ENCODE measurements around the gene LRRIQ4.
A peak's percentile ranks its signal among the peaks of the same experiment; 100 is the strongest.

The LRRIQ4 gene

DNA sequence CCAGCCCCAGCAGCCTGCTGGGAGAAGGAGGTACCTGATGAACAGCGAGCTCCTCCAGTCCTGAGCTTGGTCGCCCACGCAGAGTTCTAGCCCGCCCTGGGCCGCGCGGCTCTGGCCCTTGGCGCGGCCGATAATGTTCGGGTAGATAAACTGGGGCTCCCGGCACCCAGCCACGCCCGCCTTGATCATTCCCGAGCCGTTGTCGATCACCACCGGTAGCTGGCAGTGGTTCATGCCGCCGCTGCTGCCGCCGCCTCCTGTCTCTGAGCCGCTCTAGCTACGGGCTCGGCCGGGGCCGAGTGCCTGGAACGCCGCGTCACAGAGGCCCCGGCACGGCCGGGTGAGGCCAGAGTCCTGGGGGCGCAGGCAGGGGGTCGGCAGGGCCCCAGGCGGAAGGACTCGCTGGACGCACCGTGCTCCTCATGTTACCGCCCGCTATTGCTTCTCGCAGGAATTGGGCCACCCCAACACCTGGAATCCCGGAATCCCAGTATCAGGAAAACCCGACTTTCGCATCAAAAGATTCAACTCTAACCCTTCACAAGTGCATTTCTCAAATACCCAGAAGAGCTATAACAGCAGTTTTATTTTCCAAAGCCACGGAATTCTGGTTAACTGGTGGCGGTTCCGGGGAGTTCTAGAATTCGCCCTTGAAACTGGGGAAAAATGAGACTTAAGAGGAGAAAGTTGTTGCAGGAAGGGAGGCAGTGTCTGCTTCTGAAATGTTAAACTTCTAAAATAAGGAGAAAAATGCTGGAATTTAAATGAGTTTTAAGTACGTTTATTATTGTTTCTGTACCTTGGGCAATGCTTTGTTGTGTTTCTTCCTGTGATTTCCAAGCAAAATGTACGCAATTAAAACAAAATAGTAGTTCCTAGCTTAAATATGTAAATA lies 43.1 kb upstream of the LRRIQ4 start, which contains the start of gene ACTRT3:
ACTRT3 (minus strand) TSS at position 275 of the 895 bp plus-strand sequence; CDS start at position 234, 41 bp downstream.
- Histone ChIP-seq H3K9ac (no peak within 1 kb of the TSS), H4K20me1 (ENCODE audit: insufficient read depth) (no peaks in the 10 kb centered on the region), H3K4me3 (IDR thresholded peaks at IDR 0.05; ENCODE audit: insufficient read depth, low read depth, low read length) (no peak within 1 kb of the TSS), H3K79me2 (ENCODE audit: insufficient read depth, low read depth) (peaks cover 7% of the 10 kb centered on the region), H3K4me1 (ENCODE audit: low read depth, poor library complexity, severe bottlenecking) (peaks cover 4% of the 10 kb centered on the region), H3K36me3 (ENCODE audit: insufficient read depth) (no peaks in the 10 kb centered on the region), H2AFZ (ENCODE audit: low read depth) (no peak within 1 kb of the TSS), H3K27me3 (ENCODE audit: insufficient read depth, low read depth) (no peaks in the 10 kb centered on the region), H3K27ac (no peak within 1 kb of the TSS), H3K4me2 (no peak within 1 kb of the TSS)
- no peak for TF ChIP-seq CTCF (conservative IDR thresholded peaks at IDR 0.05; ENCODE audit: low read depth, low read length)

GRCh38 chr3:169771497-169772304 lies 41.0 kb upstream of the LRRIQ4 start:
- Histone ChIP-seq H3K4me3 (IDR thresholded peaks at IDR 0.05; ENCODE audit: insufficient read depth, low read depth, low read length) (peak overlapping the region; percentile 94), H3K4me1 (ENCODE audit: low read depth, poor library complexity, severe bottlenecking) (peaks cover 21% of the 10 kb centered on the region), H3K36me3 (ENCODE audit: insufficient read depth) (no peaks in the 10 kb centered on the region), H3K9ac (peak overlapping the region; percentile 97), H3K4me2 (peak overlapping the region; percentile 59), H3K27ac (peak overlapping the region; percentile 89), H3K27me3 (ENCODE audit: insufficient read depth, low read depth) (no peaks in the 10 kb centered on the region), H2AFZ (ENCODE audit: low read depth) (peak overlapping the region; percentile 86), H3K79me2 (ENCODE audit: insufficient read depth, low read depth) (peaks cover 26% of the 10 kb centered on the region), H4K20me1 (ENCODE audit: insufficient read depth) (no peaks in the 10 kb centered on the region)
- TF ChIP-seq CTCF (conservative IDR thresholded peaks at IDR 0.05; ENCODE audit: low read depth, low read length) = peak; percentile 19; the same call in 1 of the 2 replicates

- H3K36me3 ChIP-seq (ENCODE audit: insufficient read depth) = no peaks in the 10 kb centered on the region
- H4K20me1 ChIP-seq (ENCODE audit: insufficient read depth) = no peaks in the 10 kb centered on the region
- peak overlapping the region; percentile 89 for H3K27ac ChIP-seq
- H2AFZ ChIP-seq (ENCODE audit: low read depth) = peak overlapping the region; percentile 86
- peaks cover 26% of the 10 kb centered on the region for H3K79me2 ChIP-seq (ENCODE audit: insufficient read depth, low read depth)
- peak overlapping the region; percentile 94 for H3K4me3 ChIP-seq (IDR thresholded peaks at IDR 0.05; ENCODE audit: insufficient read depth, low read depth, low read length)
- TF ChIP-seq CTCF (conservative IDR thresholded peaks at IDR 0.05; ENCODE audit: low read depth, low read length) = 0 out of 2 replicates have a peak, but pooled peaks have one; percentile 8
- peaks cover 21% of the 10 kb centered on the region for H3K4me1 ChIP-seq (ENCODE audit: low read depth, poor library complexity, severe bottlenecking)
- H3K4me2 ChIP-seq = peak overlapping the region; percentile 59
- no peaks in the 10 kb centered on the region for H3K27me3 ChIP-seq (ENCODE audit: insufficient read depth, low read depth)
- H3K9ac ChIP-seq = peak overlapping the region; percentile 97
These were observed 40.3 kb upstream of the LRRIQ4 start for GRCh38 chr3:169772305-169772896.
